Body of pancreas (tissue), 4 donors: ENCODE measurements around the gene TMEM151B. TPM values are rescaled to one million over a fixed set of nuclear protein-coding genes. Genes with fewer than 3 reads are reported as not detected.

Source experiments
- ATAC-seq: fragments of 150-250 bp; one replicate; pipeline ENCODE4 v1.9.1; 2016
- DNase-seq, 4 donors: peaks; one replicate each; pipeline ENCODE4 v3.0.0-alpha.2; 2019
- H3K27ac ChIP-seq, 4 donors: fragments of 200-600 bp; sonication (generic); 1 replicate in 3 of 4; 2 replicates in 1 of 4; pipeline versions ENCODE4 v1.5.1 to v1.6.1; 2016 to 2019; ENCODE audit warnings: mild to moderate bottlenecking in 1 of 4, mixed read lengths in 1 of 4, moderate library complexity in 1 of 4
- H3K27me3 ChIP-seq, 2 donors: fragments of 200-600 bp; sonication (generic); one replicate each; pipeline ENCODE4 v1.6.0; 2016; ENCODE audit warnings: mild to moderate bottlenecking in 1 of 2
- H3K36me3 ChIP-seq, 2 donors: fragments of 200-600 bp; sonication (generic); replicated peaks in 1 of 2; 2 replicates each; pipeline ENCODE4 v1.5.1; 2016; ENCODE audit warnings: low read depth in 2 of 2; ENCODE audit not compliant: insufficient read depth in 1 of 2
- H3K4me1 ChIP-seq: fragments of 200-600 bp; sonication (generic); one replicate; pipeline ENCODE4 v1.6.0; 2016
- H3K4me3 ChIP-seq, 2 donors: fragments of 200-600 bp; sonication (generic); 1 replicate in 1 of 2; 2 replicates in 1 of 2; pipeline ENCODE4 v1.5.1; 2016 to 2019
- H3K9me3 ChIP-seq, 3 donors: fragments of 200-600 bp; sonication (generic); 1 replicate in 2 of 3; 2 replicates in 1 of 3; pipeline ENCODE4 v1.5.1; 2016
- CTCF ChIP-seq, 7 experiments: fragments of 450-650 bp in 4 of 7; fragments of 200-600 bp in 3 of 7; sonication (generic) in 3 of 7; IDR thresholded peaks; one replicate each; pipeline ENCODE4 v1.5.1; 2016 to 2019; ENCODE audit warnings: antibody characterized with exemption in 7 of 7
- POLR2A ChIP-seq, 3 donors: fragments of 450-650 bp; IDR thresholded peaks; one replicate each; pipeline ENCODE4 v1.6.1; 2016; ENCODE audit warnings: antibody characterized with exemption in 3 of 3, mild to moderate bottlenecking in 2 of 3
- WGBS, 2 donors: methylation state at CpG; one replicate each; pipeline ENCODE4 v1.1.5; 2017; 5-methylcytosine and 5-hydroxymethylcytosine counted together
- intact Hi-C: fragments of 100-400 bp; cut with DNase I; formaldehyde crosslinking; loops from one replicate; pipeline ENCODE4 v1.15.1; 2023
- total RNA-seq, 2 donors: library from RNA; depleted of rRNA; stranded (reverse); fragments of >200 nt; gene quantifications; one replicate each; pipeline ENCODE4 v1.1.0, GENCODE V29; 2016

Gene TMEM151B
- total RNA-seq, 2 donors from 2014 or later, result under 0.01 to 0.66 TPM

DNA sequence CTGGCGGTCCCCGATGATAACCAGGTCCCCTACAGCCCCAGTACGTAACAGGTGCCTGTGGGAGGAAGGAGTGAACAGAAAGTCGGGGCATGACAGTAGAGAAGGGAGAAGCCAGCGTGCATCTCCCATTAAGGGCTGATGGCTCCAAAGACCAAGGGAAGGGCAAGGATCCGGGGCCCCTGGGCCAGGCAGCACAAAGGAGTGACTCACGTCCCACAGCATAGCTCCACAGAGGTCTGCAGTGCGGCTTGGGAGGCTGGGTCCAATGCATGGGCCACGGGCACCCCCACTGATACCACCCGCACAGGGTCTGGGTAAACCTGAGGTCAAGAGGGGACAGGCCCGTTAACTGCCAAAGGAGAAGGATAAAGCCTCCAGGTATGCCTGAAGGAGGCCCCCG is 32.6 kb downstream of the TMEM151B start:
- Histone ChIP-seq H3K27ac (no peak overlapping the region), H3K36me3 (peaks cover 16% of the 10 kb centered on the region in 2 donors), H3K4me1 (peaks cover 6% of the 10 kb centered on the region), H3K4me3 (no peak overlapping the region), H3K9me3 (no peaks in the 10 kb centered on the region), H3K27me3 (no peaks in the 10 kb centered on the region)
- no peak for TF ChIP-seq POLR2A (IDR thresholded peaks at IDR 0.05)
- no peak for TF ChIP-seq CTCF (IDR thresholded peaks at IDR 0.05)
- 88 to 97% methylated on average over 10 to 12 of the region's 12 CpGs for WGBS, 2 donors
- intact Hi-C loops, result no loop called here
- ATAC-seq, result no peak
- DNase-seq, result no peak

GRCh38 chr6:44303842-44304241 is 33.6 kb downstream of the TMEM151B start:
- no peaks in the 10 kb centered on the region for H3K9me3 ChIP-seq
- intact Hi-C loops, result no loop called here
- no peaks in the 10 kb centered on the region for H3K27me3 ChIP-seq
- H3K4me1 ChIP-seq, result no peaks in the 10 kb centered on the region
- ATAC-seq, result no peak
- no peak for DNase-seq
- WGBS, 2 donors, result 93 to 100% methylated on average over 2 to 6 of the region's 6 CpGs
- H3K27ac ChIP-seq, result no peak overlapping the region
- peaks cover 16 to 19% of the 10 kb centered on the region in 2 donors for H3K36me3 ChIP-seq
- H3K4me3 ChIP-seq, result no peak overlapping the region
- TF ChIP-seq CTCF (IDR thresholded peaks at IDR 0.05) (no peak), POLR2A (IDR thresholded peaks at IDR 0.05) (no peak)

DNA sequence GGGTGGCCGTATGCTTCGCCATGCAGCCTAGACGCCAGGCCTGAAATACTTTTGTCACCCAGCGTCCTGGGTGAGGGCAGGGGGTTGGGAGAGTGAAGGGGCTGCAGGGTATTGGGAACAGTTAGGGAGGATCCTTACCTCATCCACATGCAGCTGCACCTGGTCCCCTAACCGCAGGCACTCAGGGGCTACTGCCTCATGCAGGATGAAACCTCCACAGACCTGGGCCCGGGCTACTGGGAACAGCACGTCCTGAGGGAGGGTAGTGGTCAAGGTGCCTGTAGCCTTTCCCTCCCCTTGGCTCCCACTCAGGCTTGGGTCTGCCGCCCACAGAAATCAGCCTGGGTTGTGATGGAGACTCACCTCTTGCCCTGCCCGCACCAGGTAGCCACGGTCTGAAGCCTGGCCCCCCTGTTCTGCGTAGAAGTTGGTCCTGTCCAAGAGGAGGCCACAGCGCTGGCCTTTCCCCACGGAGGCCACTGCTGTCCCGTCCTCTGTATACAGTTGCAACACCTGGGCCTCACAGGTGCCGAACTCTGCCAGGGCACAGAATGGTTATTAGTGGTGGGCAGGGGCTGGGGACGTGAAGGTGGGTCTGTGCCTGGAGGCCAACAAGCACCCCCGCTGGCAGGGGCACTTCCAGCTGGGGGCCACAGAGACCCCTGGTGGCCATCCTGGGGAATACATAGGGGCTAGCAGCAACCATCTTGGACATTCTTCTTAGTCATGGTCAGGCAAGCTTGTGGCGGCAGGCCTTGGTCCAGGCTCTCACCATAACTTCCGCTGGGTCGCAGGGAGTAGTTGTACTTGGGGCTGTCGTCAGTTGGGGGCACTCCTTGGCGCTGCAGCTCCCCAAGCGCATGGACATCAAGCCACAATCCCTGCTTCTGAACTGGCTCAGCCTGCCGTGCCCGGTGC is 34.3 kb downstream of the TMEM151B start:
- Histone ChIP-seq H3K36me3 (peaks cover 18 to 22% of the 10 kb centered on the region in 2 donors), H3K4me3 (no peak overlapping the region), H3K27me3 (no peaks in the 10 kb centered on the region), H3K4me1 (no peaks in the 10 kb centered on the region), H3K27ac (no peak overlapping the region), H3K9me3 (no peaks in the 10 kb centered on the region)
- ATAC-seq, result peak; percentile 65
- WGBS, 2 donors, result 81% methylated on average over 5 to 24 of the region's 25 CpGs
- intact Hi-C loops, result no loop called here
- DNase-seq, result peak in 2 of 4 donors; percentile 17 to 37
- peak; percentile 42 to 61 (median 57) for TF ChIP-seq CTCF (IDR thresholded peaks at IDR 0.05)
- TF ChIP-seq POLR2A (IDR thresholded peaks at IDR 0.05), result no peak

- H3K4me3 ChIP-seq, result no peak overlapping the region
- DNase-seq, result no peak
- no peaks in the 10 kb centered on the region for H3K27me3 ChIP-seq
- H3K27ac ChIP-seq, result no peak overlapping the region
- WGBS, 2 donors, result 95 to 97% methylated on average over 5 of the region's 5 CpGs
- no peak for TF ChIP-seq CTCF (IDR thresholded peaks at IDR 0.05)
- TF ChIP-seq POLR2A (IDR thresholded peaks at IDR 0.05), result no peak
- H3K36me3 ChIP-seq, result peaks cover 26% of the 10 kb centered on the region in 2 donors
- H3K9me3 ChIP-seq, result no peaks in the 10 kb centered on the region
- no peak for ATAC-seq
- no peaks in the 10 kb centered on the region for H3K4me1 ChIP-seq
- intact Hi-C loops, result no loop called here
Observed at GRCh38 chr6:44305200-44305725, 35.0 kb downstream of the TMEM151B start.
